IPS DF 4.7 (cell line): ENCODE results near the gene S1PR1.
"Not testable (repeated sequence)": the region's sequence is repeated elsewhere in the genome, so short reads cannot be mapped to it uniquely, and the experiment has no call there.

Experiments
- DNase-seq: peaks from one replicate; pipeline ENCODE4 v3.0.0-alpha.2; 2013; ENCODE audit warnings: low spot score; ENCODE audit errors: extremely low read depth

The S1PR1 gene

GRCh38 chr1:101236516-101237228 is at the start of gene S1PR1:
Gene S1PR1 (plus strand): TSS chr1:101237019. CDS start chr1:101238985, 1,966 bp downstream.
- no peak for DNase-seq

GRCh38 chr1:101187297-101187696 is 49.5 kb upstream of the S1PR1 start:
- no peak for DNase-seq

GRCh38 chr1:101188331-101188730 is 48.5 kb upstream of the S1PR1 start:
- no peak for DNase-seq

GRCh38 chr1:101188968-101189367 is 47.9 kb upstream of the S1PR1 start:
- not testable (repeated sequence) for DNase-seq

GRCh38 chr1:101190441-101190840 is 46.4 kb upstream of the S1PR1 start:
- no peak for DNase-seq

- no peak for DNase-seq
Measured at GRCh38 chr1:101191049-101191448, 45.8 kb upstream of the S1PR1 start.

GRCh38 chr1:101193733-101194169 is 43.1 kb upstream of the S1PR1 start:
- no peak for DNase-seq

GRCh38 chr1:101194746-101195145 is 42.1 kb upstream of the S1PR1 start:
- no peak for DNase-seq

GRCh38 chr1:101196668-101197067 is 40.2 kb upstream of the S1PR1 start:
- DNase-seq = no peak

- no peak for DNase-seq
Measured at GRCh38 chr1:101198842-101199636, 37.8 kb upstream of the S1PR1 start.

GRCh38 chr1:101199637-101199982 is 37.2 kb upstream of the S1PR1 start:
- DNase-seq = no peak

- DNase-seq = peak; percentile 28
Measured at GRCh38 chr1:101200513-101200912, 36.3 kb upstream of the S1PR1 start.

GRCh38 chr1:101203820-101204540 is 32.8 kb upstream of the S1PR1 start:
- DNase-seq = no peak

GRCh38 chr1:101205457-101205856 is 31.4 kb upstream of the S1PR1 start:
- no peak for DNase-seq

GRCh38 chr1:101206139-101206538 is 30.7 kb upstream of the S1PR1 start:
- DNase-seq = not testable (repeated sequence)

- DNase-seq = not testable (repeated sequence)
Measured at GRCh38 chr1:101207271-101207670, 29.5 kb upstream of the S1PR1 start.

GRCh38 chr1:101207891-101208290 is 28.9 kb upstream of the S1PR1 start:
- DNase-seq = no peak

GRCh38 chr1:101215363-101216011 is 21.3 kb upstream of the S1PR1 start:
- DNase-seq = no peak

- no peak for DNase-seq
Measured at GRCh38 chr1:101216623-101217022, 20.2 kb upstream of the S1PR1 start.

GRCh38 chr1:101217148-101217547 is 19.7 kb upstream of the S1PR1 start:
- DNase-seq = no peak

- DNase-seq = not testable (repeated sequence)
Measured at GRCh38 chr1:101218968-101219367, 17.9 kb upstream of the S1PR1 start.
